Measurements from ENCODE around the gene SLC25A18. TPM values are rescaled to one million over a fixed set of nuclear protein-coding genes. Genes with fewer than 3 reads are reported as not detected.

Gene SLC25A18
- total and polyA plus RNA-seq, 2 of the 8 experiments (the other 6 are each of a cell fraction or from before 2014, with no cell fraction given), result 2.8 to 2.9 TPM

DNA sequence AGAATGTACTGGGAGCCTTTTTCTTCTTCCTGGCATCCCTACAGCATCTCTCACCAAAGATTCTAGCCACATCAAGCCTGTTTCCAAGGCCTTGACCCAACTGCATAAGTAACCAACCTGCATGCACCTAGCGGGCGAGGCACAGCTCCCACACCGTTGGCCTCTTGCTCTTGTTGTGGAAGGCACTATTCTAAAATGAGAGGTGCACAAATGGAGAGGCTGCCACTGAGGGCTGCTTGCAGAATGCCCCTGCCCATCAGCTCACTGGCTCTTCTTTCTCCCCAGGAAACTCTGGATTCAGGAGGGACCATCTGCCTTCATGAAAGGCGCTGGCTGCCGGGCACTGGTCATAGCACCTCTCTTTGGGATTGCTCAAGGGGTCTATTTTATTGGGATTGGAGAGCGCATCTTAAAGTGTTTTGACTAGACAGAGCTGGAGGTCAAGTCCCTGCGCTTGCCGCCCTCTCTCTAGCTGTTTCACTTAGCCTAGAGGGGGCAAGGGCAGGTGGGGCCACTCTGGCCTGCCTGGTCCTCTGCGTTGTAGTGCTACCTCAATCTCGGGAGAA is 26.6 kb downstream of the SLC25A18 start:
- Histone ChIP-seq H2BK120ac (replicated peaks; ENCODE audit: low read depth, low read length) (no peak overlapping the region), H3K27ac (ENCODE audit: low read depth, low read length) (no peak overlapping the region), H2AFZ (ENCODE audit: low read length) (no peak overlapping the region), H3K4me2 (ENCODE audit: insufficient read depth in 1 of 2, low read depth in 2 of 2, low read length in 2 of 2) (no peak overlapping the region), H3K79me1 (ENCODE audit: low read depth, low read length) (no peaks in the 10 kb centered on the region), H3K36me3 (ENCODE audit: control insufficient read depth in 2 of 4, insufficient read depth in 4 of 4, low read length in 3 of 4) (peaks cover 15 to 38% (median 28%) of the 10 kb centered on the region in 4 experiments), H3K27me3 (replicated peaks in 1 of 4; ENCODE audit: control insufficient read depth in 3 of 4, extremely low read depth in 1 of 4, insufficient read depth in 3 of 4, low read length in 3 of 4) (no peaks in the 10 kb centered on the region), H4K5ac (ENCODE audit: insufficient read length, low read depth, low read length) (no peak overlapping the region), H2AK5ac (ENCODE audit: low read depth, low read length) (no peak overlapping the region), H3K56ac (replicated peaks; ENCODE audit: insufficient read length, low read depth, low read length) (no peak overlapping the region), H3K14ac (ENCODE audit: insufficient read length) (no peak overlapping the region), H4K91ac (replicated peaks; ENCODE audit: insufficient read length, low read length) (no peak overlapping the region), H3K23ac (ENCODE audit: insufficient read length) (no peak overlapping the region), H3K9ac (replicated peaks in 1 of 4; ENCODE audit: extremely low read depth in 1 of 4, low read depth in 3 of 4, low read length in 3 of 4) (no peak overlapping the region), H2BK5ac (ENCODE audit: low read depth, low read length) (no peak overlapping the region), H3K4me1 (replicated peaks in 1 of 4; ENCODE audit: control insufficient read depth in 3 of 4, insufficient read depth in 4 of 4, low read length in 3 of 4) (no peaks in the 10 kb centered on the region), H3K4ac (replicated peaks; ENCODE audit: insufficient read length, low read depth, low read length) (no peak overlapping the region), H2BK20ac (ENCODE audit: low read length) (no peak overlapping the region), H4K20me1 (replicated peaks in 1 of 2; ENCODE audit: control insufficient read depth in 1 of 2, insufficient read depth in 2 of 2, low read length in 2 of 2) (peaks cover 0 to 3% of the 10 kb centered on the region in 2 experiments), H4K8ac (ENCODE audit: extremely low read depth, insufficient read depth, low read length) (no peak overlapping the region), H3K79me2 (ENCODE audit: control insufficient read depth in 1 of 2, insufficient read depth in 2 of 2, low read length in 2 of 2) (no peaks in the 10 kb centered on the region), H3K9me3 (ENCODE audit: insufficient read depth in 2 of 2, low read depth in 1 of 2, low read length in 1 of 2) (no peaks in the 10 kb centered on the region), H3K23me2 (ENCODE audit: low read depth, low read length) (no peaks in the 10 kb centered on the region), H3K4me3 (ENCODE audit: extremely low read depth in 1 of 4, insufficient read depth in 2 of 4, low read depth in 3 of 4, low read length in 4 of 4) (no peak overlapping the region), H3K18ac (ENCODE audit: extremely low read depth, low read length) (no peak overlapping the region), H2BK15ac (ENCODE audit: low read length) (no peak overlapping the region), H2BK12ac (ENCODE audit: low read depth, low read length) (no peak overlapping the region)
- WGBS, 2 experiments (ENCODE audit: extremely low coverage in 1 of 2, insufficient coverage in 1 of 2, insufficient read length in 1 of 2, insufficient replicate concordance in 2 of 2, low coverage in 1 of 2, low lambda C conversion rate in 2 of 2, missing lambda C conversion rate in 1 of 2), result 92% methylated on average over 10 of the region's 10 CpGs; no CpG with 5 or more reads in 1 of the 2 experiments
- FAIRE-seq (no peak), DNase-seq (ENCODE audit: low read depth in 1 of 2, low spot score in 2 of 2) (no peak)
- no peak for TF ChIP-seq CEBPB (IDR thresholded peaks at IDR 0.05; ENCODE audit: low read depth, low read length)
- TF ChIP-seq KDM4A (IDR thresholded peaks at IDR 0.05; ENCODE audit: low read depth, low read length, severe bottlenecking), result no peak
- TF ChIP-seq RNF2 (IDR thresholded peaks at IDR 0.05; ENCODE audit: borderline replicate concordance, low read depth, low read length, missing control alignments, poor library complexity, severe bottlenecking), result no peak
- TF ChIP-seq, protein P1, sequence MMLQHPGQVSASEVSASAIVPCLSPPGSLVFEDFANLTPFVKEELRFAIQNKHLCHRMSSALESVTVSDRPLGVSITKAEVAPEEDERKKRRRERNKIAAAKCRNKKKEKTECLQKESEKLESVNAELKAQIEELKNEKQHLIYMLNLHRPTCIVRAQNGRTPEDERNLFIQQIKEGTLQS (IDR thresholded peaks at IDR 0.05; ENCODE audit: insufficient read depth, low read depth, low read length), result no peak
- no peak for TF ChIP-seq SIX5 (IDR thresholded peaks at IDR 0.05; ENCODE audit: low read depth, low read length)
- TF ChIP-seq KDM1A (IDR thresholded peaks at IDR 0.05; ENCODE audit: borderline replicate concordance, low read length), result no peak
- no peak for TF ChIP-seq JUND (IDR thresholded peaks at IDR 0.05; ENCODE audit: low read length)
- POLR2A ChIA-PET (ENCODE audit: partially characterized antibody), result interaction anchor here (0.8 to 3.7 kb wide), 7 partner anchors 11 to 43 kb away, joined by 3 to 16 read pairs (median 4); no protein-coding TSS in a partner anchor
- CTCF ChIA-PET (ENCODE audit: partially characterized antibody), result interaction anchor here (2.0 to 4.0 kb wide), 2 partner anchors 10 to 31 kb away, joined by 8 to 27 read pairs; no protein-coding TSS in a partner anchor
